GM23338 (cell line): ENCODE results near the gene PPM1H. TPM values are rescaled to one million over a fixed set of nuclear protein-coding genes. Genes with fewer than 3 reads are reported as not detected.

Source experiments
- ATAC-seq: fragments of 200-7000 bp; cut with Tn5 transposase; 3 replicates; pipeline ENCODE4 v1.9.1; 2020
- DNase-seq: peaks from one replicate; pipeline ENCODE4 v3.0.0-alpha.2; 2015; ENCODE audit warnings: low spot score
- H2AFZ ChIP-seq: fragments of 200-600 bp; sonication (generic); 2 replicates; pipeline ENCODE4 v1.8.0; 2016; ENCODE audit warnings: antibody characterized with exemption, mild to moderate bottlenecking, moderate library complexity
- H3F3A ChIP-seq: fragments of 200-600 bp; sonication (generic); replicated peaks from 2 replicates; pipeline ENCODE4 v1.8.0; 2017; ENCODE audit warnings: antibody characterized with exemption, mixed run types, low read depth
- H3K27ac ChIP-seq: fragments of 200-600 bp; sonication (generic); 2 replicates; pipeline ENCODE4 v1.6.1; 2016; ENCODE audit warnings: low read depth
- H3K27me3 ChIP-seq: fragments of 200-600 bp; sonication (generic); 2 replicates; pipeline ENCODE4 v1.8.0; 2016; ENCODE audit warnings: mild to moderate bottlenecking, mixed run types, moderate library complexity; ENCODE audit not compliant: insufficient read depth
- H3K36me3 ChIP-seq: fragments of 200-600 bp; sonication (generic); 2 replicates; pipeline ENCODE4 v1.8.0; 2016; ENCODE audit warnings: mild to moderate bottlenecking; ENCODE audit not compliant: insufficient read depth
- H3K4me1 ChIP-seq: fragments of 200-600 bp; sonication (generic); 2 replicates; pipeline ENCODE4 v1.8.0; 2016; ENCODE audit warnings: mild to moderate bottlenecking, moderate library complexity; ENCODE audit not compliant: insufficient read depth
- H3K4me2 ChIP-seq: fragments of 200-600 bp; sonication (generic); 2 replicates; pipeline ENCODE4 v1.7.1; 2017; ENCODE audit warnings: mixed run types
- H3K4me3 ChIP-seq: fragments of 200-600 bp; sonication (generic); 2 replicates; pipeline ENCODE4 v1.6.1; 2016; ENCODE audit warnings: mixed run types
- H3K79me2 ChIP-seq: fragments of 200-600 bp; sonication (generic); replicated peaks from 2 replicates; pipeline ENCODE4 v1.8.0; 2017; ENCODE audit warnings: mild to moderate bottlenecking; ENCODE audit not compliant: insufficient read depth
- H3K9me2 ChIP-seq: fragments of 200-600 bp; sonication (generic); 2 replicates; pipeline ENCODE4 v1.8.0; 2017; ENCODE audit not compliant: insufficient read depth
- H4K20me1 ChIP-seq: fragments of 200-600 bp; sonication (generic); replicated peaks from 2 replicates; pipeline ENCODE4 v1.8.0; 2017; ENCODE audit warnings: mild to moderate bottlenecking; ENCODE audit not compliant: insufficient read depth
- H3K27ac Mint-ChIP-seq: 2 replicates; pipeline ENCODE4 v1.8.0; 2020; ENCODE audit warnings: inconsistent platforms, mild to moderate bottlenecking, moderate library complexity, mixed read lengths
- H3K27me3 Mint-ChIP-seq: 3 replicates; pipeline ENCODE4 v1.8.0; 2022; ENCODE audit warnings: low read depth, mild to moderate bottlenecking, moderate library complexity, mixed read lengths, inconsistent platforms; ENCODE audit not compliant: insufficient read depth, poor library complexity
- H3K36me3 Mint-ChIP-seq: 3 replicates; pipeline ENCODE4 v1.8.0; 2021; ENCODE audit warnings: low read depth, mild to moderate bottlenecking, inconsistent platforms, moderate library complexity, mixed read lengths
- H3K4me1 Mint-ChIP-seq: 3 replicates; pipeline ENCODE4 v1.8.0; 2020; ENCODE audit warnings: mild to moderate bottlenecking, inconsistent platforms, mixed read lengths
- H3K4me3 Mint-ChIP-seq: 3 replicates; pipeline ENCODE4 v1.8.0; 2021; ENCODE audit warnings: moderate library complexity, mild to moderate bottlenecking, inconsistent platforms, mixed read lengths
- H3K9me3 Mint-ChIP-seq: 3 replicates; pipeline ENCODE4 v1.8.0; 2020; ENCODE audit warnings: moderate library complexity, mild to moderate bottlenecking, inconsistent platforms, mixed read lengths
- CREB1 ChIP-seq: fragments of 250-450 bp; sonication (Bioruptor Pico); IDR thresholded peaks from 2 replicates; pipeline ENCODE4 v1.5.0; 2020; ENCODE audit warnings: low read depth, mild to moderate bottlenecking, moderate library complexity
- EZH2phosphoT487 ChIP-seq: fragments of 200-600 bp; sonication (generic); IDR thresholded peaks from one replicate; pipeline ENCODE4 v1.8.1; 2018; ENCODE audit warnings: antibody characterized with exemption; ENCODE audit not compliant: unreplicated experiment
- JUNB ChIP-seq: IDR thresholded peaks from one replicate; pipeline ENCODE4 v1.6.1; 2016; ENCODE audit warnings: antibody characterized with exemption; ENCODE audit not compliant: unreplicated experiment
- NANOG ChIP-seq: IDR thresholded peaks from 2 replicates; pipeline ENCODE4 v1.6.1; 2016; ENCODE audit warnings: antibody characterized with exemption, borderline replicate concordance
- POLR2AphosphoS5 ChIP-seq: IDR thresholded peaks from 2 replicates; pipeline ENCODE4 v1.6.1; 2016; ENCODE audit warnings: antibody characterized with exemption, low read depth
- STAT1 ChIP-seq: IDR thresholded peaks from one replicate; pipeline ENCODE4 v1.6.1; 2016; ENCODE audit warnings: antibody characterized with exemption; ENCODE audit not compliant: unreplicated experiment
- ZNF114 ChIP-seq: fragments of 250-450 bp; sonication (Bioruptor Pico); IDR thresholded peaks from 2 replicates; pipeline ENCODE4 v1.5.0; 2020; ENCODE audit warnings: mild to moderate bottlenecking, moderate library complexity
- ZNF331 ChIP-seq: fragments of 250-450 bp; sonication (Bioruptor Pico); IDR thresholded peaks from 2 replicates; pipeline ENCODE4 v1.5.0; 2020; ENCODE audit warnings: low read depth, mild to moderate bottlenecking, moderate library complexity
- polyA plus RNA-seq: library from polyadenylated mRNA; unstranded; fragments of >200 nt; fragmentation: Nextera tagmentation; extraction: Ambion mirVana; gene quantifications from 2 replicates; pipeline ENCODE4 v1.2.1, GENCODE V29; 2016
- total RNA-seq: library from RNA; depleted of rRNA; stranded (reverse); fragments of >200 nt; shearing (Covaris generic); gene quantifications from 2 replicates; pipeline ENCODE4 v1.2.3, GENCODE V29; 2014
- TF ChIP-seq, protein P1 (sequence below), 2 experiments: fragments of 200-600 bp in 1 of 2; sonication (generic) in 1 of 2; conservative IDR thresholded peaks; 2 replicates each; pipeline versions ENCODE4 v1.5.1 to v1.6.1; 2016 to 2017; ENCODE audit warnings: antibody characterized with exemption in 2 of 2, low read depth in 2 of 2, mild to moderate bottlenecking in 2 of 2, moderate library complexity in 1 of 2
- TF ChIP-seq, protein P2 (sequence below): IDR thresholded peaks from one replicate; pipeline ENCODE4 v1.6.1; 2018; ENCODE audit warnings: antibody characterized with exemption; ENCODE audit not compliant: unreplicated experiment
- TF ChIP-seq, protein P3 (sequence below): IDR thresholded peaks from 2 replicates; pipeline ENCODE4 v1.6.1; 2016; ENCODE audit warnings: antibody characterized with exemption

The PPM1H gene
- total and polyA plus RNA-seq, 2 experiments from 2014 or later: 11.4 to 41.2 TPM

DNA sequence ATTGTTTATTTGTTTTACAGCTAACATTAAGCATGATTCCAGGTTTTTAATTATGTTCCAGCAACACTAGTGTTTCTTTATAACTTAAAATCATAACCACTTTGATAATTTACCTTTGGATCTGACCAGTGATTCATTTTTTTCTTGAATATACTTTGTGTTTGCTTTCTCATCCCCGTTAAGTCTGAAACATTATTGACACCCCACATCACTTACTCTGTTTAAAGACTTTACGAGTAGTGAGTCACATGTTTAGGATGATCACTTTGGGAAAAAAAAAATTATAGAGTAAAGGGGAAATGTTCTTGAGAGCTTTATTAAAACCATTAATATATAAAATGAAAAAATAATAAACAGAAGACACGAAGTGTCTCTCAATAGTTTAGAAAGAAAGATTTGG lies 336.1 kb downstream of the PPM1H start:
- H3K4me1 ChIP-seq: peaks cover 18% of the 10 kb centered on the region
- H3K27me3 ChIP-seq: no peaks in the 10 kb centered on the region
- 0 out of 2 replicates have a peak overlapping the region, but pooled peaks have one; percentile 6 for H3K27ac ChIP-seq
- no peaks in the 10 kb centered on the region for H4K20me1 ChIP-seq
- H3F3A ChIP-seq: no peaks in the 10 kb centered on the region
- Mint-ChIP-seq H3K4me1 (peaks cover 21% of the 10 kb centered on the region), H3K9me3 (no peaks in the 10 kb centered on the region), H3K27me3 (peaks cover 9% of the 10 kb centered on the region), H3K4me3 (no peak overlapping the region), H3K27ac (no peak overlapping the region), H3K36me3 (no peaks in the 10 kb centered on the region; the same call in 2 of the 3 replicates)
- ATAC-seq (no peak), DNase-seq (no peak)
- no peaks in the 10 kb centered on the region for H3K9me2 ChIP-seq
- H3K79me2 ChIP-seq: peaks cover 2% of the 10 kb centered on the region
- TF ChIP-seq, protein P1, sequence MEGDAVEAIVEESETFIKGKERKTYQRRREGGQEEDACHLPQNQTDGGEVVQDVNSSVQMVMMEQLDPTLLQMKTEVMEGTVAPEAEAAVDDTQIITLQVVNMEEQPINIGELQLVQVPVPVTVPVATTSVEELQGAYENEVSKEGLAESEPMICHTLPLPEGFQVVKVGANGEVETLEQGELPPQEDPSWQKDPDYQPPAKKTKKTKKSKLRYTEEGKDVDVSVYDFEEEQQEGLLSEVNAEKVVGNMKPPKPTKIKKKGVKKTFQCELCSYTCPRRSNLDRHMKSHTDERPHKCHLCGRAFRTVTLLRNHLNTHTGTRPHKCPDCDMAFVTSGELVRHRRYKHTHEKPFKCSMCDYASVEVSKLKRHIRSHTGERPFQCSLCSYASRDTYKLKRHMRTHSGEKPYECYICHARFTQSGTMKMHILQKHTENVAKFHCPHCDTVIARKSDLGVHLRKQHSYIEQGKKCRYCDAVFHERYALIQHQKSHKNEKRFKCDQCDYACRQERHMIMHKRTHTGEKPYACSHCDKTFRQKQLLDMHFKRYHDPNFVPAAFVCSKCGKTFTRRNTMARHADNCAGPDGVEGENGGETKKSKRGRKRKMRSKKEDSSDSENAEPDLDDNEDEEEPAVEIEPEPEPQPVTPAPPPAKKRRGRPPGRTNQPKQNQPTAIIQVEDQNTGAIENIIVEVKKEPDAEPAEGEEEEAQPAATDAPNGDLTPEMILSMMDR (conservative IDR thresholded peaks at IDR 0.05; ENCODE audit: low read depth in 2 of 2): no peak
- TF ChIP-seq NANOG (no peak), ZNF114 (CRISPR knock-in tag) (no peak), ZNF331 (CRISPR knock-in tag) (no peak), JUNB (no peak)
- no peaks in the 10 kb centered on the region for H3K36me3 ChIP-seq
- no peak overlapping the region for H3K4me2 ChIP-seq
- H2AFZ ChIP-seq: no peak overlapping the region
- H3K4me3 ChIP-seq: no peak overlapping the region

DNA sequence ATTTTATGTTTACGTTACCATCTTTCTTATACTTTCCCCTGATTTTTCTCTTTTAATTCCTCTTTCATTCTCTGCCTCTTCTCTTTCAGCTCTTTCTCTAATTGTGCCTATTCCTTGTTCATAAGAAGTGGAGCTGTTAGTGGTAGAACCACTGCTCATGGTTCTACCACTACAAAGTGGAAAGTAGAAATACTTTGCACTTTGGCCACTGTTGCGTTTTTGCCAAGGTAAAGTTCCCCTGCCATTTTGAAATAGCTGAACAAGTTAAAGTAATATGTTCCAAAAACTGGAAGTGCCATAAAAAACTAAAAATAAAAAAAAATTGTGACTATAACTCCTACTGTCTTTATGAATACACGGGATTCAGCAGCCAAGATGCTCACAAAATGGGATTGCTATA lies 337.7 kb downstream of the PPM1H start:
- Histone ChIP-seq H3K27ac (no peak overlapping the region), H3K9me2 (no peaks in the 10 kb centered on the region), H3K27me3 (no peaks in the 10 kb centered on the region), H3K79me2 (no peaks in the 10 kb centered on the region), H3K4me1 (peaks cover 18% of the 10 kb centered on the region), H3F3A (no peaks in the 10 kb centered on the region), H2AFZ (no peak overlapping the region), H3K4me3 (no peak overlapping the region), H3K36me3 (no peaks in the 10 kb centered on the region), H3K4me2 (no peak overlapping the region), H4K20me1 (no peaks in the 10 kb centered on the region)
- no peak overlapping the region for H3K27ac Mint-ChIP-seq
- peaks cover under 1% of the 10 kb centered on the region for H3K27me3 Mint-ChIP-seq
- H3K4me1 Mint-ChIP-seq: peaks cover 21% of the 10 kb centered on the region
- H3K36me3 Mint-ChIP-seq: no peaks in the 10 kb centered on the region
- no peak for DNase-seq
- H3K9me3 Mint-ChIP-seq: no peaks in the 10 kb centered on the region
- no peak for ATAC-seq
- no peak overlapping the region for H3K4me3 Mint-ChIP-seq
- TF ChIP-seq, protein P2, sequence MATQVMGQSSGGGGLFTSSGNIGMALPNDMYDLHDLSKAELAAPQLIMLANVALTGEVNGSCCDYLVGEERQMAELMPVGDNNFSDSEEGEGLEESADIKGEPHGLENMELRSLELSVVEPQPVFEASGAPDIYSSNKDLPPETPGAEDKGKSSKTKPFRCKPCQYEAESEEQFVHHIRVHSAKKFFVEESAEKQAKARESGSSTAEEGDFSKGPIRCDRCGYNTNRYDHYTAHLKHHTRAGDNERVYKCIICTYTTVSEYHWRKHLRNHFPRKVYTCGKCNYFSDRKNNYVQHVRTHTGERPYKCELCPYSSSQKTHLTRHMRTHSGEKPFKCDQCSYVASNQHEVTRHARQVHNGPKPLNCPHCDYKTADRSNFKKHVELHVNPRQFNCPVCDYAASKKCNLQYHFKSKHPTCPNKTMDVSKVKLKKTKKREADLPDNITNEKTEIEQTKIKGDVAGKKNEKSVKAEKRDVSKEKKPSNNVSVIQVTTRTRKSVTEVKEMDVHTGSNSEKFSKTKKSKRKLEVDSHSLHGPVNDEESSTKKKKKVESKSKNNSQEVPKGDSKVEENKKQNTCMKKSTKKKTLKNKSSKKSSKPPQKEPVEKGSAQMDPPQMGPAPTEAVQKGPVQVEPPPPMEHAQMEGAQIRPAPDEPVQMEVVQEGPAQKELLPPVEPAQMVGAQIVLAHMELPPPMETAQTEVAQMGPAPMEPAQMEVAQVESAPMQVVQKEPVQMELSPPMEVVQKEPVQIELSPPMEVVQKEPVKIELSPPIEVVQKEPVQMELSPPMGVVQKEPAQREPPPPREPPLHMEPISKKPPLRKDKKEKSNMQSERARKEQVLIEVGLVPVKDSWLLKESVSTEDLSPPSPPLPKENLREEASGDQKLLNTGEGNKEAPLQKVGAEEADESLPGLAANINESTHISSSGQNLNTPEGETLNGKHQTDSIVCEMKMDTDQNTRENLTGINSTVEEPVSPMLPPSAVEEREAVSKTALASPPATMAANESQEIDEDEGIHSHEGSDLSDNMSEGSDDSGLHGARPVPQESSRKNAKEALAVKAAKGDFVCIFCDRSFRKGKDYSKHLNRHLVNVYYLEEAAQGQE: no peak
- no peak for TF ChIP-seq CREB1 (CRISPR knock-in tag)
- TF ChIP-seq POLR2AphosphoS5: no peak
- TF ChIP-seq JUNB: no peak
- TF ChIP-seq ZNF114 (CRISPR knock-in tag): no peak
- no peak for TF ChIP-seq ZNF331 (CRISPR knock-in tag)
- no peak for TF ChIP-seq EZH2phosphoT487
- TF ChIP-seq, protein P3, sequence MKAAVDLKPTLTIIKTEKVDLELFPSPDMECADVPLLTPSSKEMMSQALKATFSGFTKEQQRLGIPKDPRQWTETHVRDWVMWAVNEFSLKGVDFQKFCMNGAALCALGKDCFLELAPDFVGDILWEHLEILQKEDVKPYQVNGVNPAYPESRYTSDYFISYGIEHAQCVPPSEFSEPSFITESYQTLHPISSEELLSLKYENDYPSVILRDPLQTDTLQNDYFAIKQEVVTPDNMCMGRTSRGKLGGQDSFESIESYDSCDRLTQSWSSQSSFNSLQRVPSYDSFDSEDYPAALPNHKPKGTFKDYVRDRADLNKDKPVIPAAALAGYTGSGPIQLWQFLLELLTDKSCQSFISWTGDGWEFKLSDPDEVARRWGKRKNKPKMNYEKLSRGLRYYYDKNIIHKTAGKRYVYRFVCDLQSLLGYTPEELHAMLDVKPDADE: no peak
- TF ChIP-seq, protein P1 (conservative IDR thresholded peaks at IDR 0.05; ENCODE audit: low read depth in 2 of 2): no peak
- no peak for TF ChIP-seq STAT1
